GM19372 (cell line): Measurements from ENCODE around the gene GOT1.

Experiments
- ATAC-seq: cut with Tn5 transposase; IDR thresholded peaks from one replicate; pipeline ENCODE4 v1.9.1; 2021; ENCODE audit warnings: mild to moderate bottlenecking, low read depth, moderate library complexity; ENCODE audit not compliant: unreplicated experiment

GOT1 gene

GRCh38 chr10:99399664-99400063, 30.8 kb downstream of the GOT1 start:
- ATAC-seq = no peak

DNA sequence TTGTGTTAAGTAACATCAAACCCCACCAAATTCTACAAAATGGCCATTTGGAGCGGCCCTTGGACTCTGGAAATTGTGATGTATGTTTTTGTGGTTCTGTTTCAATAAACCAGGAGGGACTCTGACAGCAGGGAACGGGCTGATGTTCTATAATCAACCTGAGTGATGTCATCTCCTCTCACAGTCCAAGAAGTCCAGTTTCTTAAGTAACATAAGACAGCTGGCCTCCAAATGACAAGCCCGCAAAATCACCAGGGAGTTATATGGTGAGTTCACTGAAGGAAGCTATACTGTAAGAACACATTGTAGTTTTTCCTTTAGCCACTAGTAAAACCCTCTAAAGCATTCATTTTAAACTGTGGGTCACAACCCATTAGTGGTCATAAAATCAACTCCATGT, 34.0 kb downstream of the GOT1 start:
- no peak for ATAC-seq

DNA sequence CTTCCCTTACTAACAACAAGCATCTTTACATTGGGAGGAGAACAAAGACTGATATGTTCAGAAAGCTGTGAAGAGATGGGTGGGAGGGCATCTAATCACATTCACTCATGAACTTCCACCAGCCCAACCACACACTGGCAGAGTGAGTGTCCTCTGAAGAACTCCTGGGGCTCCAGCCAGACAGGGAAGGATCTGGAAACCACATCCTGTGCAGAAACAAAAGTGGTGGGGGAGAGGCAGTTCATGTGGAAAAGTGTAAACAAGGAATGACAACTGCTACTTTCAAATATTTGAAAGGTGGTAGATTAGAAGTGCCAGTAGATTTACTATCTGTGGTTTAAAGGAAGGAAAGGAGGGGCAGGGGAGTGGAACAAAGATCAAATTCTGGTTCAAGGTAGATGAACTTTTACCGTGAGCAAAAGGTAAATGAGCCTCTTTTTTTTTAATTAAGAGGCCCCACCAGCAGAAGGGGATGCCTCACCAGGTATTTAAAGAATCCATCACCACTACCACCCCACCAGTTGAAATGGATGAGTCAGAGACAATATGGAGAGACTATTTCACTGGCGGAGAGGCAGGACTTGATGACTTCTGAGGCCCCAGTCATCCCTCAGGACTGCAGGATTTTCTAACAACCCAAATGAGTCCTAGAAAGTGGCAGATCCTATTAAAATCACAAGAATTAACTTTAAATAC, 34.5 kb downstream of the GOT1 start:
- no peak for ATAC-seq

DNA sequence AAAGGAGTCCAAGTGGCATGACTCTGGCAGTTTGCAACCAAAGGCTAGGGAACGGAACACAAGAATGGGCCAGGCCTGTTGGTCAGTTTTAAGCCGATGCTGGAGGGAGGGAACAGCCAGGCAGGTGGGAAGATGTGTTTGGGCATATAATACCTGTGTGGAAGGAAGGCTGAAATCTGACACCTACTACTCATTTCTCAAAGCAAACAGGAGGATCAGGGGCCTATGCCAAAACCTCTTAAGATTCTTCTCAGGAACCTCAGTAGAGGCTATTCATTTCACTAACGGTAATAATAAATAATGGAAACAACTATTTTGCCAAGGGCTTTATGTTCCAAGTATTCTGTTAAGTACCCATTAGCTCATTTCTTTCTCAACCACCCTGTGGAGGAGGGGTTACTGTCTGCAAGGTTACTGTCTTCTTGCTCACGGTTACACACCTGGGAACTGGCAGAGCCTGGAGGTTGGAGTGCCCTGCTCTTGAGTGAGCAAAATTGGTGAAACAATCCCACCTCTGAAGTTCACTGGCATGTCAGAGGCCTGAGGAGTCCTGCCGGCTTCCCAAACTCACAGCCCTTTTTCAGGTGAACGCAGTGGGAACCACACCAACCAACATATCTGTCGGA, 35.5 kb downstream of the GOT1 start:
- no peak for ATAC-seq

- ATAC-seq = no peak
Measured at GRCh38 chr10:99394256-99394655, 36.2 kb downstream of the GOT1 start.

GRCh38 chr10:99393683-99394082, 36.7 kb downstream of the GOT1 start:
- ATAC-seq = no peak

DNA sequence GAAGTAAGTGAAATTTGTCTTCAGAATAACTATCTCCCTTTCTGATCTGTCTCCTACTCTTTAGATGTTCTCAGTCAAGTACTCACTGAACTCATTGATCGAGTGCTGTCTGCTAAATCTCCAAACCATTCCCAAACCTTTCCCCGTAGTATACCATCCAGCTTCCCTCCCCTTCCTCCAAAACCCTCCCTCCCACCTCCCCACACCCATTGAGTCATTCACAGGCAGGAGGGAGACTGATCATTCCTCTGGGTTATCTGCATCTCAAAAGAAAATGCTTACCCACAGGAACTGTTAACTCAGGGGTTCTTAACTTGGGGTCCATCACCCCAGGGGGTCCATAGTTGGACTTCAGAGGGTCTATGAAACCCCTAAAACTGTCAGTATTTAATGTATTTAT, 37.4 kb downstream of the GOT1 start:
- ATAC-seq = no peak

DNA sequence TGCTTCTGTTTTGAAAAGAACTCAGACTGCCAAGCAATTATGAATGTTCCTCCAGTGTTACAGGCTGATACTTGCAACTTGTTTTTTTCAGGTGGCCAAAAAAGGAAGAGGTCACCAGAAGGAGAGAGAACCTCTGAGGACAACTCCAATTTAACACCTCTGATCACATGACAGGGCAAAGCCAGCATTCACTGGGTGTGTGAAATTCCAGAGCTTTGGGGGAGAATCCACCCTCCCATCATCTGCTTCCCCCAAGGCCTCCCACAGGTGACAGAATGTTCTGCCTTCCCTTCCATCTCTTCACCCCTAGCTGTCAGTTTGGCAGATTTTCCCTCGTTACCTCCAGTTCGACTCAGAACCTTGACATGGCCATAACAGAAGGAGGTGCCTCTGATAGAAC, 39.1 kb downstream of the GOT1 start:
- ATAC-seq = no peak

DNA sequence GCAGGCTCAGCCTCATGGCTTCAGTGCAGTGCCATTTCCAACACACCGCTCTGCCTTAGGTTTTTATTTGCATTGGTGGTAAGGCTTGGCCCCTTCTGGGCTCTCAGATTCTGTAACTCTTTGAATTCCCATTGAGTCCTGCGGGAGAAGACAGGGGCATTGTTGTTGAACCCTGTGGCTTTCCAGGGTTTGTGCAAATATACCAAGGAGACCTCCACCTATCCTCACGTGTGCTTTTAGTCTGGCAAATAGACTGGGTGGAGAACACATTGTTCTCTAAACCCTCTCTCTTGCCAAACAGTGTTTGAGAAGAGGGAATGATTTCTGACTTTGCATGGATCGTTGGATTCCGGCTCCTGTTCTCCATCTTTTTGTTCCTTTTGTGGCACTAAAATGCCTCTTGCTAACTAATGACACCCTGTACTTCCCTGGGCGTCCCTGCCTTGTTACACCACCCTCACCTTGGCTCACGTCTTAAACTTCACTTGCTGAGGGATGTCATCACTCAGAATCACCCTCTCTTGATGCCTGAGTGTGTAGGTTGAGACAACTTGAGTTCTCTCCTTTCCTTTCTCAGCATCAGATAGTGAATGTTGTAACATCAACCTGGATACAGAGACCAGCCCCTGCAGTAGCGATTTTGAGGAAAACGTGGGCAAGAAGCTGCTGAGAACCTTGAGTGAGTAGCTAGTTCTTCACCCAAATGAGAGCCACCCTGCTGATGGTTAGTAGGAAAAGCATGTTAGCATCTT, 40.5 kb downstream of the GOT1 start:
- ATAC-seq = no peak

DNA sequence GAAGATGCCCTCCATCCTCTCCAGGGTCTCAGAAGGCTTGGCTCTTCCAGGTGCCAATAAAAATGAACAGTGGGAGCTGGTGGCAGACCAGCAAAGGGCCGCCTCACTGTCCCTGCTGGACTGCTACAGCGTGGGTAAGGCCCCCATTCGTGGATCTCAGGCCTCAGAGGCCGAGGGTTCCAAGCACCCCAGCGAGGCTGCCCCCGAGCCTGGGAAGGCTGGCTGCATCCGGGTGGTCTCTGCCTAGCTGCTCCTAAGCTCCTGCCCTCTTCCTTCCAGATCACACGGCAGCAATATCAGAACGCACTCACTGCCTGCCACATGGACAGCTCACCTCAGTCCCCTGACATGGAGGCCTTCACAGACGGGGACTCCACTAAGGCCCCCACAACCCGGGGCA, 42.9 kb downstream of the GOT1 start:
- ATAC-seq = no peak

GRCh38 chr10:99387071-99387470, 43.4 kb downstream of the GOT1 start:
- ATAC-seq = no peak

DNA sequence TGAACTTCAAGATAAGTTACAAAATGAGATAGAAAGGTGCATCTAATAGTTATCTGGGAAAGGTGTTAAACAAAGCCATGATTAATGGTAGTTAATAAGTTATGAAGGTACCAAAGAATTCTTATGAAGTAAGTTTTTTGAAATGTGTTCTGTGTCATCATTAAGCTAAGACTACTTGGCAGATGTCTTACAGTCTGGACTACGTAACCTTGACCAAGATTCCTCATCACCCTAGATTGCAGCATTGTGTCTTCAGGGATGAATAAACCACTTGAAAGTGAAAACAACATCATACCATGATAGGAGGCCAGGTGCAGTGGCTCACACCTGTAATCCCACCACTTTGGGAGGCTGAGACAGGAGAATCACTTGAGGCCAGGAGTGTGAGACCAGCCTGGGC, 48.2 kb downstream of the GOT1 start:
- no peak for ATAC-seq

DNA sequence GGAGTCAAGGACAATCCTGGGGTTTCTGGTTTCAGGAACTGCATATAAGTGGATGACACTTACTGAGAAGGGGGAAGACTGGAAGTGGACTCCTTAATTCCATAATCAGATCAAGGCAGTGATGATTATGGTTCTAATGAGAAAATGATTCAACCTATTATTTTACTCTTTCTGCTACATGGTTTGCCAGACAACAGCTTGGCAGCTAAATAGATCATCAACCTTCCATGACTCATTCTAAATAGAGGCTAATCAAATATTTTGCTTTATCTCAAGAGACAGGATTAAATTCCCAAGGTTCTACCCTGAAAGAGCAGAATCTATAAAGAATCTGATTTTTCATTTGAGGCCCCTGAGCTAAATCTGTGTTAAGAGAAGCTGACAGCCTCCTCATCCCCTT, 55.0 kb downstream of the GOT1 start:
- ATAC-seq = no peak

- no peak for ATAC-seq
Measured at GRCh38 chr10:99374972-99375371, 55.5 kb downstream of the GOT1 start.

- ATAC-seq = no peak
Measured at GRCh38 chr10:99374526-99374925, 55.9 kb downstream of the GOT1 start.

- ATAC-seq = no peak
Measured at GRCh38 chr10:99372546-99373271, 57.7 kb downstream of the GOT1 start.

DNA sequence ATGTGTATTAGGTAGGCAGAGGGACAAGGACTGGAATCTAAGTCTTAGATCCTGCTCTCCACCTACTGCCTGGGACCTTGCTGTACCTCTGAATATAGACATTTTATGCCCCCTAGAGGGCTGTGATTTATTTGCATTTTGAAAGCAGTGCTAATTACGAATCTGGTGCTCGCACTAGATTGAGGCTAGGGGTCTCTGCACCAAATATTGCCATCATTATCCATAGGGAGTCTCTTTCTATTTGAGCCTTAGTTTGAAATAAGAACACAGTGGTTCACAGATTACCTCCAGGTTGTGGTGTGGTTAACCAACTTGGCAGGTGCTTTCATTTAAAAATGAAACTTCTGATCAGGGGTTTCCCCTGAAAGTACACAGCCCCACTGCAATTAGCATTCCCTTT, 59.4 kb downstream of the GOT1 start:
- ATAC-seq = peak; percentile 94

DNA sequence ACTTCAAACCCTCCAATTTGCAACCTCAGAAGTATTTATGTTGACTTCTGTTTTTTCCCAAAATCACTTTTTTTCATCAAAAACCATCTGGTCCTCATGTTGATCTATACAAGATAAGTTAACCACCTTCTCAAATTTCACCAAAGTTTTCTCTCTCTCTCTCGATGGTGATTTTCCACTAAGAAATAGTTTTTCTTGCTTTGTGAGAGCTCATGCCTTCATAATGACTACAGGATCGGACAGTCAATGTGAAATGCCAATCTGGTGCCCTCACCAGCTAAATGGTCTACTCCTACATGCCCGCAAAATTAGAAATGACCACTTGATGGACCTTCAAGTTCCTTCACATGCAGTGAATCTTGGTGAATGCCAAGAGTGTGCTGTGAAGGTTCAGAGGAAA, 60.9 kb downstream of the GOT1 start:
- ATAC-seq = no peak

- no peak for ATAC-seq
Measured at GRCh38 chr10:99369126-99369525, 61.3 kb downstream of the GOT1 start.

DNA sequence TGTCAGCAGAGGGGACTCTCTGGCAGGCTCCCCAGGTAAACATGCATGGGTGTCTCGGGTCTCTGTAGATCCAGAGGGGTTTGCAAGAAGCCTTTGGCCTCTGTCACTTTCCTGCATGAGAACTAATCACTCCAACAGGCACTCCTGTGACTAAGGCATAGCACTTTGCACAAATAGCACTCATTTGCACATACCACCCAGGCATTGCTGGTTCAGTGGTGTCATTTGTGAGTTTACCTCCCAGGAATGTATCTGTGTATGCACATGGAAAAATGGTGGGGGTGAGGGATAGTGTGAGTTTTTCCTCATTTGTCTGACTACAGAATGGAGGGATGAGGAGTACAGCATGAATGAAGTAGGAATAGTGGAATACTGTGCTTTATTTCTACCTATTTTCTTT, 61.8 kb downstream of the GOT1 start:
- no peak for ATAC-seq

- ATAC-seq = no peak
Measured at GRCh38 chr10:99366666-99367065, 63.8 kb downstream of the GOT1 start.
